Endothelial cell of umbilical vein (primary cell): Measurements from ENCODE around the gene PARVA. TPM values are rescaled to one million over a fixed set of nuclear protein-coding genes. Genes with fewer than 3 reads are reported as not detected.

Experiments
- BruUV-seq: library from RNA; stranded (reverse); fragments of 400-500 nt; replicated peaks from 2 replicates; lab custom pipeline; 2021; lab: Mats Ljungman, UMichigan
- CTCF ChIA-PET: fragments of 300-600, 350-600 bp; sonication (Branson Sonifier 250); formaldehyde crosslinking; loops from one replicate; lab custom pipeline; 2021; ENCODE audit warnings: antibody characterized with exemption, inconsistent platforms; lab: Charles Lee
- POLR2A ChIA-PET: fragments of 300-600, 350-600 bp; sonication (Branson Sonifier 250); formaldehyde crosslinking; loops from one replicate; lab custom pipeline; 2021; ENCODE audit warnings: antibody characterized with exemption, inconsistent platforms; lab: Charles Lee
- DNase-seq: peaks from one replicate; pipeline ENCODE4 v3.0.0-alpha.2; 2011; ENCODE audit warnings: low read depth, low spot score
- FAIRE-seq: peaks from 2 replicates; lab custom pipeline; 2011; peaks lifted over from hg19 to GRCh38; lab: Jason Lieb, UNC
- H2AFZ ChIP-seq: 2 replicates; pipeline ENCODE4 v1.6.0; 2012; ENCODE audit warnings: low read depth, low read length, control low read depth, inconsistent platforms
- H3K27ac ChIP-seq: 2 replicates; pipeline ENCODE4 v1.5.1; 2011; ENCODE audit warnings: low read depth, mild to moderate bottlenecking, control low read depth, low read length, moderate library complexity; ENCODE audit not compliant: insufficient read depth
- H3K27me3 ChIP-seq, 2 experiments: 2 replicates each; pipeline versions ENCODE4 v1.6.0 to v1.6.1; 2011; ENCODE audit warnings: low read length in 2 of 2, mixed read lengths in 1 of 2; ENCODE audit not compliant: control insufficient read depth in 2 of 2, insufficient read depth in 2 of 2
- H3K36me3 ChIP-seq, 2 experiments: 2 replicates in 1 of 2; 3 replicates in 1 of 2; pipeline ENCODE4 v1.5.1; 2011; ENCODE audit warnings: low read length in 2 of 2, mild to moderate bottlenecking in 1 of 2, moderate library complexity in 1 of 2; ENCODE audit not compliant: control insufficient read depth in 2 of 2, insufficient read depth in 2 of 2; ENCODE audit errors: extremely low read depth in 1 of 2
- H3K4me1 ChIP-seq: 3 replicates; pipeline ENCODE4 v1.5.1; 2011; ENCODE audit warnings: mild to moderate bottlenecking, low read length; ENCODE audit not compliant: control insufficient read depth, insufficient read depth; ENCODE audit errors: extremely low read depth
- H3K4me2 ChIP-seq: 2 replicates; pipeline ENCODE4 v1.6.1; 2011; ENCODE audit warnings: low read length, control low read depth, mixed read lengths; ENCODE audit not compliant: insufficient read depth
- H3K4me3 ChIP-seq, 3 experiments: fragments of 200-600 bp in 1 of 3; sonication (generic), shearing (Covaris generic) in 1 of 3; replicated peaks in 1 of 3; 2 replicates each; pipeline ENCODE4 v1.5.1; 2011 to 2016; ENCODE audit warnings: control low read depth in 3 of 3, low read length in 3 of 3, mild to moderate bottlenecking in 2 of 3, inconsistent platforms in 1 of 3, low read depth in 1 of 3, moderate library complexity in 1 of 3; ENCODE audit not compliant: insufficient read depth in 1 of 3
- H3K79me2 ChIP-seq: 2 replicates; pipeline ENCODE4 v1.6.0; 2012; ENCODE audit warnings: low read length, inconsistent platforms; ENCODE audit not compliant: control insufficient read depth, insufficient read depth
- H3K9ac ChIP-seq: replicated peaks from 2 replicates; pipeline ENCODE3; 2011; ENCODE audit warnings: low read length, control low read depth; ENCODE audit not compliant: insufficient read depth; ENCODE audit errors: extremely low read depth
- H3K9me1 ChIP-seq: replicated peaks from 3 replicates; pipeline ENCODE4 v1.6.0; 2011; ENCODE audit warnings: mild to moderate bottlenecking, low read length; ENCODE audit not compliant: control insufficient read depth, insufficient read depth; ENCODE audit errors: extremely low read depth
- H3K9me3 ChIP-seq: replicated peaks from 2 replicates; pipeline ENCODE4 v1.5.1; 2012; ENCODE audit warnings: low read length, inconsistent platforms; ENCODE audit not compliant: control insufficient read depth, insufficient read depth
- H4K20me1 ChIP-seq: replicated peaks from 2 replicates; pipeline ENCODE3; 2011; ENCODE audit warnings: mild to moderate bottlenecking, low read length; ENCODE audit not compliant: control insufficient read depth, insufficient read depth; ENCODE audit errors: extremely low read depth
- EZH2 ChIP-seq: IDR thresholded peaks from 2 replicates; pipeline ENCODE4 v1.6.1; 2012; ENCODE audit warnings: borderline replicate concordance, low read depth, mild to moderate bottlenecking, moderate library complexity, low read length, inconsistent platforms; ENCODE audit not compliant: severe bottlenecking
- FOS ChIP-seq: IDR thresholded peaks from 2 replicates; pipeline ENCODE4 v1.6.1; 2011; ENCODE audit warnings: mild to moderate bottlenecking, low read length, moderate library complexity, borderline replicate concordance; ENCODE audit not compliant: insufficient read depth
- GATA2 ChIP-seq: IDR thresholded peaks from 2 replicates; pipeline ENCODE4 v1.7.0; 2011; ENCODE audit warnings: low read depth, mild to moderate bottlenecking, moderate library complexity, mixed read lengths, low read length; ENCODE audit not compliant: insufficient read length, insufficient read depth
- JUN ChIP-seq: IDR thresholded peaks from 2 replicates; pipeline ENCODE4 v1.6.1; 2011; ENCODE audit warnings: borderline replicate concordance, low read depth; ENCODE audit not compliant: insufficient read length, insufficient read depth
- MYC ChIP-seq: IDR thresholded peaks from one replicate; pipeline ENCODE4 v1.6.1; 2011; ENCODE audit warnings: mild to moderate bottlenecking, low read depth, low read length
- POLR2A ChIP-seq: IDR thresholded peaks from 2 replicates; pipeline ENCODE4 v1.6.1; 2012; ENCODE audit warnings: low read depth, mild to moderate bottlenecking, control low read depth, low read length
- dilution Hi-C: fragments of 300-500 bp; cut with MboI; formaldehyde crosslinking; loops from one replicate; pipeline ENCODE4 v1.15.0; 2019; ENCODE audit warnings: low sequenced_read_pairs; ENCODE audit not compliant: extremely low pct_ligation_motif_present
- intact Hi-C: fragments of 100-400 bp; cut with micrococcal nuclease; formaldehyde crosslinking; loops from one replicate; pipeline ENCODE4 v1.10.0; 2022
- polyA plus RNA-seq, 4 experiments: library from polyadenylated mRNA; depleted of rRNA in 3 of 4; stranded (reverse) in 3 of 4; unstranded in 1 of 4; fragments of >200 nt; gene quantifications; 2 replicates each; pipeline versions ENCODE4 v1.2.1 to v1.2.3, GENCODE V29; 2011 to 2012; ENCODE audit warnings: missing spikeins in 1 of 4
- total RNA-seq: library from RNA; stranded (reverse); gene quantifications from 2 replicates; pipeline ENCODE4 v1.2.3, GENCODE V29; 2021
- TF ChIP-seq, protein P1 (sequence below), 2 donors: IDR thresholded peaks; 1 replicate in 1 of 2; 2 replicates in 1 of 2; pipeline ENCODE4 v1.5.1; 2011; ENCODE audit warnings: low read length in 2 of 2, mild to moderate bottlenecking in 2 of 2, moderate library complexity in 2 of 2, control low read depth in 1 of 2, inconsistent platforms in 1 of 2, low read depth in 1 of 2; ENCODE audit not compliant: insufficient read depth in 1 of 2; ENCODE audit errors: extremely low read depth in 1 of 2

Gene PARVA
- total and polyA plus RNA-seq, 2 donors (not counting 3 experiments of a cell fraction or from before 2014, with no cell fraction given), result 40.6 to 104 TPM

DNA sequence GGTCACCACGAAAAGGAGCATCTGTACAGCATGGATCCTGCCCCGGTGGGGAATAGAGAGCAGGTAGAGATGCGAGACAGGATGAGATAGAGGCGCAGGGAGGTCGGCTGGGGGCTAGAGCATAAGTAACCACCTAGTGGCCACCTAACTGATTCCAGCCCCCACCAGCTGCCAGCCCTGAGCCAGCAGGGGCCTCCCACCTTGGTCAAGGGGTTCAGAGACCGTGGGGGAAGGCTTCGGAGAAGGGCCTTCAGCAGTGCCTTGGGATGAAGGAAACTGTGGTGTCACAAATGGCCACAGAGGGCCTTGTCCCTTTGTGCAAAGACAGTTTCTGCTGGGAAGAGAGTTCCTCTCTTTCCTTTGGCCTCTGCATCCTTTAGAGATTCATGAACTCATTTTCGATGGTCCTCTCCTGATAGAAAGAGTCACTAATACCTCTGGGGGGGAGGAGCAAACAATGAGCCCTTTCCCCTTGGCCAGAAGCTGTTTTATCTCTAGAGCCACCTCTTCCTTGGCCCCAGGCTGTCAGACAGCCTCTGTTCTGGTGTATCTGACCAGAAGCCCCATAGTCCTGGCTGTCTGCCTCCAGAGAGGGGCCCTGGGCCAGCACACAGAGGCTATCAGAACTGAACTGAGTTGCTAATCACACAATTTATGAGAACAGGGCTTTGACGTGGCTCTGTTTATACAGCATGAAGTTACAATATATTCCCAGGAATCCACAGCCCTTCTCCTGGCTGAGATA, 146.0 kb downstream of the PARVA start:
- DNase-seq (no peak), FAIRE-seq (no peak)
- H3K4me2 ChIP-seq, result no peak overlapping the region
- no peak overlapping the region for H3K4me3 ChIP-seq
- no peaks in the 10 kb centered on the region for H3K9me3 ChIP-seq
- no peaks in the 10 kb centered on the region for H3K4me1 ChIP-seq
- peaks cover 4 to 10% of the 10 kb centered on the region in 2 experiments for H3K36me3 ChIP-seq
- ChIA-PET POLR2A (no interaction called here), CTCF (interaction anchor here (1.1 kb wide), 1 partner anchor 193 kb away, joined by 3 read pairs; no protein-coding TSS in a partner anchor)
- no peaks in the 10 kb centered on the region for H3K27me3 ChIP-seq
- no peak overlapping the region for H2AFZ ChIP-seq
- no peak overlapping the region for H3K27ac ChIP-seq
- TF ChIP-seq GATA2 (no peak), MYC (no peak), JUN (no peak), POLR2A (no peak), EZH2 (no peak), FOS (no peak)
- TF ChIP-seq, protein P1, sequence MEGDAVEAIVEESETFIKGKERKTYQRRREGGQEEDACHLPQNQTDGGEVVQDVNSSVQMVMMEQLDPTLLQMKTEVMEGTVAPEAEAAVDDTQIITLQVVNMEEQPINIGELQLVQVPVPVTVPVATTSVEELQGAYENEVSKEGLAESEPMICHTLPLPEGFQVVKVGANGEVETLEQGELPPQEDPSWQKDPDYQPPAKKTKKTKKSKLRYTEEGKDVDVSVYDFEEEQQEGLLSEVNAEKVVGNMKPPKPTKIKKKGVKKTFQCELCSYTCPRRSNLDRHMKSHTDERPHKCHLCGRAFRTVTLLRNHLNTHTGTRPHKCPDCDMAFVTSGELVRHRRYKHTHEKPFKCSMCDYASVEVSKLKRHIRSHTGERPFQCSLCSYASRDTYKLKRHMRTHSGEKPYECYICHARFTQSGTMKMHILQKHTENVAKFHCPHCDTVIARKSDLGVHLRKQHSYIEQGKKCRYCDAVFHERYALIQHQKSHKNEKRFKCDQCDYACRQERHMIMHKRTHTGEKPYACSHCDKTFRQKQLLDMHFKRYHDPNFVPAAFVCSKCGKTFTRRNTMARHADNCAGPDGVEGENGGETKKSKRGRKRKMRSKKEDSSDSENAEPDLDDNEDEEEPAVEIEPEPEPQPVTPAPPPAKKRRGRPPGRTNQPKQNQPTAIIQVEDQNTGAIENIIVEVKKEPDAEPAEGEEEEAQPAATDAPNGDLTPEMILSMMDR (IDR thresholded peaks at IDR 0.05; ENCODE audit: extremely low read depth in 1 of 2, insufficient read depth in 1 of 2, low read depth in 1 of 2, low read length in 2 of 2), result no peak
- H3K9ac ChIP-seq, result no peak overlapping the region
- no peaks in the 10 kb centered on the region for H3K9me1 ChIP-seq
- intact Hi-C loops (no loop called here), dilution Hi-C loops (no loop called here)
- H4K20me1 ChIP-seq, result no peaks in the 10 kb centered on the region
- no peaks in the 10 kb centered on the region for H3K79me2 ChIP-seq
- no TSS peak for BruUV-seq
